ENCODE data around the gene DOK7.

DNA sequence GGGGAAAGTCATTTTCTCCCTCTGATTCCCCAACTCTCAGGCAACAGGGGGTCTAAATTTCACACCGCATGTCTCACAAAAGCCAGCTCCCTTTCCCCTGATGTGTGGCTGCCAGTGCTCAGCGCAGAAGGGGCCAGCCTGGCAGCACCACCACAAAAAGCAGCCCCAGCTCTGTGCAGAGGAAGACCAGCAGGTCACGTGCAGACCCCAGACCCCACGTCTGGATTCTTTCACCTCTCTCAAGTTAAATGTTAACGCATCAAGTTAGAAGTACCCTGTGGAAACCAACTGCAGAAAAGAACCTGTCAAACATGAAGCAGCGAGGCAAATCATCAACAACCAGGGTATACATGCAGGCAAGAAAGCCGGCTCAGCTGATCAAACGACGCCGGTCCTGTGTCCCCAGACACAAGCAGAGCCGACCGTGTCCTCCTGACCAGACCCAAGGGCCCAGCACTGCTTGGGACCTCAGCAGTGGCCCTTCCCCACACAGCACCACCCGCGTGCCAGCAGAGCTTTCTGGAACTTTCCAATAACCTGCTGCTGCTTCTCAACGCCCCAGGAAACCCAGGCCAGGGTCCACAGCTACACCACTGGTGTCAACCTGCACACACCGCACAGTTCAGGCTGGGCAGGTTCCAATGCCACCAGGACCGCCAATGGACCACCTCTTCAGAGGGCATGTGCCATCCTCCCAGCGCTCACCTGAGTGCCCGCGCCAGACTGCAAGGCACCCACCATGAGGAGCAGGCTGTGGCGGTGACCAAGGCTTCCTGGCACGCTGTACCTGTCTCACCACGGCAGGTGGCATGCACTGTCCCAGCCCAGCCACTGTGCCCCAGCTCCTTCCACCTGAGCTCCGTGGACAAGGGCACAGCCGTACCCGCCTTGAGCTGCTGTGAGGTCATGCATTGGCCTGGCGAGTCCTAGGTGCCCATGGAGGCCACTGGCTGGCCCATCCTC, 65.1 kb downstream of the DOK7 start:
- TF ChIP-seq, protein P1, sequence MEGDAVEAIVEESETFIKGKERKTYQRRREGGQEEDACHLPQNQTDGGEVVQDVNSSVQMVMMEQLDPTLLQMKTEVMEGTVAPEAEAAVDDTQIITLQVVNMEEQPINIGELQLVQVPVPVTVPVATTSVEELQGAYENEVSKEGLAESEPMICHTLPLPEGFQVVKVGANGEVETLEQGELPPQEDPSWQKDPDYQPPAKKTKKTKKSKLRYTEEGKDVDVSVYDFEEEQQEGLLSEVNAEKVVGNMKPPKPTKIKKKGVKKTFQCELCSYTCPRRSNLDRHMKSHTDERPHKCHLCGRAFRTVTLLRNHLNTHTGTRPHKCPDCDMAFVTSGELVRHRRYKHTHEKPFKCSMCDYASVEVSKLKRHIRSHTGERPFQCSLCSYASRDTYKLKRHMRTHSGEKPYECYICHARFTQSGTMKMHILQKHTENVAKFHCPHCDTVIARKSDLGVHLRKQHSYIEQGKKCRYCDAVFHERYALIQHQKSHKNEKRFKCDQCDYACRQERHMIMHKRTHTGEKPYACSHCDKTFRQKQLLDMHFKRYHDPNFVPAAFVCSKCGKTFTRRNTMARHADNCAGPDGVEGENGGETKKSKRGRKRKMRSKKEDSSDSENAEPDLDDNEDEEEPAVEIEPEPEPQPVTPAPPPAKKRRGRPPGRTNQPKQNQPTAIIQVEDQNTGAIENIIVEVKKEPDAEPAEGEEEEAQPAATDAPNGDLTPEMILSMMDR (IDR thresholded peaks at IDR 0.05) = no peak
- no peak for TF ChIP-seq POLR2A (IDR thresholded peaks at IDR 0.05)

Measured in Peyer's patch (tissue), 4 donors.